ENCODE results near the gene CEP104.

CEP104 gene

GRCh38 chr1:3837685-3838084, 19.3 kb downstream of the CEP104 start:
- TF ChIP-seq, protein P1, sequence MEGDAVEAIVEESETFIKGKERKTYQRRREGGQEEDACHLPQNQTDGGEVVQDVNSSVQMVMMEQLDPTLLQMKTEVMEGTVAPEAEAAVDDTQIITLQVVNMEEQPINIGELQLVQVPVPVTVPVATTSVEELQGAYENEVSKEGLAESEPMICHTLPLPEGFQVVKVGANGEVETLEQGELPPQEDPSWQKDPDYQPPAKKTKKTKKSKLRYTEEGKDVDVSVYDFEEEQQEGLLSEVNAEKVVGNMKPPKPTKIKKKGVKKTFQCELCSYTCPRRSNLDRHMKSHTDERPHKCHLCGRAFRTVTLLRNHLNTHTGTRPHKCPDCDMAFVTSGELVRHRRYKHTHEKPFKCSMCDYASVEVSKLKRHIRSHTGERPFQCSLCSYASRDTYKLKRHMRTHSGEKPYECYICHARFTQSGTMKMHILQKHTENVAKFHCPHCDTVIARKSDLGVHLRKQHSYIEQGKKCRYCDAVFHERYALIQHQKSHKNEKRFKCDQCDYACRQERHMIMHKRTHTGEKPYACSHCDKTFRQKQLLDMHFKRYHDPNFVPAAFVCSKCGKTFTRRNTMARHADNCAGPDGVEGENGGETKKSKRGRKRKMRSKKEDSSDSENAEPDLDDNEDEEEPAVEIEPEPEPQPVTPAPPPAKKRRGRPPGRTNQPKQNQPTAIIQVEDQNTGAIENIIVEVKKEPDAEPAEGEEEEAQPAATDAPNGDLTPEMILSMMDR (IDR thresholded peaks at IDR 0.05; ENCODE audit: low read depth, low read length), result no peak
- H3K4me3 ChIP-seq (ENCODE audit: low read depth, low read length), result no peak overlapping the region
- DNase-seq (ENCODE audit: low read depth, low spot score), result no peak
- in situ Hi-C loops (cut with HindIII; ENCODE audit: low sequenced_read_pairs), result no loop called here

- H3K4me3 ChIP-seq (ENCODE audit: low read depth, low read length), result no peak overlapping the region
- no peak for DNase-seq (ENCODE audit: low read depth, low spot score)
- TF ChIP-seq, protein P1 (IDR thresholded peaks at IDR 0.05; ENCODE audit: low read depth, low read length), result no peak
- in situ Hi-C loops (cut with HindIII; ENCODE audit: low sequenced_read_pairs), result no loop called here
Observed at GRCh38 chr1:3837200-3837599, 19.8 kb downstream of the CEP104 start.

DNA sequence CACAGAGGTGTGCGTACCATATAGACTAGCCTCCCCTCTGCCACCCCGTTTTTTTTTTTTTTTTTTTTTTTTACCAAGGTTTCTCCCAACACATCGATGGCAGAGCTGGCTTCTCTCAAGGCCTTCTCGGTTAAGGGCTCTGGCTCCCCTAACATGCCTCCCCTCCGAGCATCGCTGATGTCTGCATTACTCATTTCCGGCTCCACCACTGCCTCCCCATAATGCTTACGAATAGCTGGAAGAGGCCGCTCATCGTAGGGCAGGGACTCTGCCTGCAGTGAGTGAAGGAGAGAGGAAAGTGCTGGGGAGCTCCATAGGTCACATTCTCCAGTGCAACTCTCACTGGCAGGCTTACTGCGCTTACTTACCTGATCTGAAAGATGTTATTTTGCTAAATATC, 20.6 kb downstream of the CEP104 start:
- no peak overlapping the region for H3K4me3 ChIP-seq (ENCODE audit: low read depth, low read length)
- TF ChIP-seq, protein P1 (IDR thresholded peaks at IDR 0.05; ENCODE audit: low read depth, low read length), result no peak
- in situ Hi-C loops (cut with HindIII; ENCODE audit: low sequenced_read_pairs), result no loop called here
- peak; percentile 35 for DNase-seq (ENCODE audit: low read depth, low spot score)

DNA sequence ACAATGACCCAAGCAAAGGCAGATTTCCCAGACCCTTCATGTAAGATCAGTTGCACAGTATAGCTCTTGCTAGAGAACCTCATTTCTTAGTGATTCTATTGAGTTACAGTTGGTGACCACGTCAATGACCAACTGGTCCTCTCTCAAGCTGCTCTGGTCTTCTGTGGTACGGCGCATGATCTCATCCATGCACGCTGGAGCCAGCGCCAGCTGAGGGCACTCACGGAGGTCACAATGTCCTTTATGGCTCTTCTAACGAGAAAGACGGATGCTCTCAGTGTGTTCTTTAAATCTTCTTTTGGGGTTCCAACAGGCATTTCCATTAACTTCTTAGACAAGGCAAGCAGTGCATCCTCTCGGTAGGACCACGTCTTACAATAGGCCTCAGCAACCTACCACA, 22.3 kb downstream of the CEP104 start:
- in situ Hi-C loops (cut with HindIII; ENCODE audit: low sequenced_read_pairs), result no loop called here

GRCh38 chr1:3831689-3832088, 25.3 kb downstream of the CEP104 start:
- in situ Hi-C loops (cut with HindIII; ENCODE audit: low sequenced_read_pairs), result no loop called here
- TF ChIP-seq, protein P1 (IDR thresholded peaks at IDR 0.05; ENCODE audit: low read depth, low read length), result no peak

More for the DNA sequence above, 22.3 kb downstream of the CEP104 start:
- H3K4me3 ChIP-seq (ENCODE audit: low read depth, low read length), result no peak overlapping the region
- TF ChIP-seq, protein P1 (IDR thresholded peaks at IDR 0.05; ENCODE audit: low read depth, low read length), result no peak
- DNase-seq (ENCODE audit: low read depth, low spot score), result no peak

GRCh38 chr1:3828391-3828790, 28.6 kb downstream of the CEP104 start:
- H3K4me3 ChIP-seq (ENCODE audit: low read depth, low read length), result no peak overlapping the region
- DNase-seq (ENCODE audit: low read depth, low spot score), result no peak
- TF ChIP-seq, protein P1 (IDR thresholded peaks at IDR 0.05; ENCODE audit: low read depth, low read length), result no peak
- in situ Hi-C loops (cut with HindIII; ENCODE audit: low sequenced_read_pairs), result no loop called here

More at GRCh38 chr1:3831689-3832088, 25.3 kb downstream of the CEP104 start:
- no peak for DNase-seq (ENCODE audit: low read depth, low spot score)
- no peak overlapping the region for H3K4me3 ChIP-seq (ENCODE audit: low read depth, low read length)

DNA sequence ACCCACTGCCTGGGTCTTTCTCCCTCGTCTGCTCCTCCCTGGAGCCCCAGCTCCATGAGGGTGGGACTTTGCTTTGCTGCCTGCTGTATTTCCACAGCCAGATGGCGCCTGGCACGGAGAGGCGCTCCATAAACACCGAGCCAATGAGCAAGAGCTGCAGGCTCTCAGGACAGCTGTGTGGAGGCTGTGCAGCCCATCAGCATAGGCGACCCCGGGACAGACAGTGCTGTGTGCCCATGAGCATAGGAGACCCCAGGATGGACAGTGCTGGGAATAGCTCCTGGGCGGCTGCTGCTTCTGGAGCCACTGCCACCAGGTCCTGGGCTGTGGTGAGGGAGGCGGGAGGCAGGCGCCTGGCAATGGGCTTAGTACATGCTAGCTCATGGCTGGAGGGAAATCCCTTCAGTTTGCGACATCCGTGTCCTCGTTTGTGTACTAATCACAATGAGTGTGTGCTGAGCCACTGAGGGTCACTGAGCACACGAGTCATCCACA, 29.2 kb downstream of the CEP104 start:
- H3K4me3 ChIP-seq (ENCODE audit: low read depth, low read length), result no peak overlapping the region
- no peak for DNase-seq (ENCODE audit: low read depth, low spot score)
- TF ChIP-seq, protein P1 (IDR thresholded peaks at IDR 0.05; ENCODE audit: low read depth, low read length), result no peak
- in situ Hi-C loops (cut with HindIII; ENCODE audit: low sequenced_read_pairs), result no loop called here
